HepG2 (cell line): ENCODE measurements around the gene HNRNPUL1. TPM values are rescaled to one million over a fixed set of nuclear protein-coding genes. Genes with fewer than 3 reads are reported as not detected.
A peak's percentile ranks its signal among the peaks of the same experiment; 100 is the strongest.

Experiments used
- EHMT2 ChIP-seq: fragments of 200-600 bp; sonication (generic); IDR thresholded peaks from 2 replicates; pipeline ENCODE4 v1.7.0; 2017; ENCODE audit warnings: antibody characterized with exemption, low read depth, low read length, borderline replicate concordance
- SMARCE1 ChIP-seq: fragments of 450-650 bp; IDR thresholded peaks from 2 replicates; pipeline ENCODE4 v1.6.1; 2017; ENCODE audit warnings: borderline replicate concordance
- SP140L ChIP-seq: sonication (generic); formaldehyde crosslinking; IDR thresholded peaks from 2 replicates; pipeline ENCODE4 v1.4.0; 2020; ENCODE audit warnings: missing genetic modification reagents, borderline replicate concordance
- TOPORS ChIP-seq: sonication (generic); formaldehyde crosslinking; IDR thresholded peaks from 2 replicates; pipeline ENCODE4 v1.8.0; 2023; ENCODE audit warnings: mild to moderate bottlenecking, missing genetic modification reagents
- USF2 ChIP-seq, 2 experiments: sonication (generic) in 1 of 2; formaldehyde crosslinking in 1 of 2; IDR thresholded peaks; 2 replicates each; pipeline versions ENCODE4 v1.5.1 to v1.6.1; 2011 to 2020; ENCODE audit warnings: borderline replicate concordance in 1 of 2, low read depth in 1 of 2, low read length in 1 of 2, mild to moderate bottlenecking in 1 of 2, missing genetic modification reagents in 1 of 2, moderate library complexity in 1 of 2
- ZBTB20 ChIP-seq: sonication (generic); formaldehyde crosslinking; IDR thresholded peaks from 2 replicates; pipeline ENCODE4 v1.8.1; 2023; ENCODE audit warnings: missing genetic modification reagents, low read depth, mild to moderate bottlenecking, borderline replicate concordance
- ZBTB3 ChIP-seq: sonication (generic); formaldehyde crosslinking; IDR thresholded peaks from 2 replicates; pipeline ENCODE4 v1.4.0; 2020; ENCODE audit warnings: low read depth, mild to moderate bottlenecking, moderate library complexity, missing genetic modification reagents, borderline replicate concordance
- ZBTB7B ChIP-seq: sonication (generic); formaldehyde crosslinking; IDR thresholded peaks from 2 replicates; pipeline ENCODE4 v1.4.0; 2020; ENCODE audit warnings: missing genetic modification reagents
- ZC3H4 ChIP-seq: sonication (generic); formaldehyde crosslinking; IDR thresholded peaks from 2 replicates; pipeline ENCODE4 v1.4.0; 2020; ENCODE audit warnings: missing genetic modification reagents, borderline replicate concordance
- ZMAT3 ChIP-seq: sonication (generic); formaldehyde crosslinking; conservative IDR thresholded peaks from 2 replicates; pipeline ENCODE4 v1.7.0; 2021; ENCODE audit warnings: missing genetic modification reagents
- ZNF142 ChIP-seq: sonication (generic); formaldehyde crosslinking; IDR thresholded peaks from 2 replicates; pipeline ENCODE4 v1.4.0; 2020; ENCODE audit warnings: missing genetic modification reagents
- ZNF275 ChIP-seq: sonication (generic); formaldehyde crosslinking; IDR thresholded peaks from 2 replicates; pipeline ENCODE4 v1.8.0; 2022; ENCODE audit warnings: missing genetic modification reagents, mild to moderate bottlenecking, inconsistent platforms, borderline replicate concordance
- ZNF547 ChIP-seq: sonication (generic); formaldehyde crosslinking; IDR thresholded peaks from 2 replicates; pipeline ENCODE4 v1.5.1; 2020; ENCODE audit warnings: mild to moderate bottlenecking, missing genetic modification reagents
- polyA plus RNA-seq, 8 experiments: library from polyadenylated mRNA; depleted of rRNA in 3 of 8; stranded (reverse) in 7 of 8; unstranded in 1 of 8; fragments of >200 nt; fragmentation: Illumina TruSeq in 4 of 8; extraction: Trizol in 4 of 8; gene quantifications; 2 replicates each; pipeline versions ENCODE4 v1.2.1 to v1.2.3, GENCODE V29; 2011 to 2016; ENCODE audit warnings: low read depth in 4 of 8, missing spikeins in 1 of 8, mixed read lengths in 1 of 8; ENCODE audit not compliant: insufficient read depth in 1 of 8
- total RNA-seq, 5 experiments: library from RNA; depleted of rRNA; stranded (reverse); fragments of >200 nt; fragmentation: Illumina TruSeq; extraction: Trizol; gene quantifications; 2 replicates each; pipeline ENCODE4 v1.2.3, GENCODE V29; 2016; ENCODE audit warnings: low read depth in 1 of 5
- TF ChIP-seq, protein P1 (sequence below): sonication (generic); formaldehyde crosslinking; IDR thresholded peaks from 2 replicates; pipeline ENCODE4 v1.8.0; 2022; ENCODE audit warnings: missing genetic modification reagents, mild to moderate bottlenecking, moderate library complexity, borderline replicate concordance
- TF ChIP-seq, protein P2 (sequence below): sonication (generic); formaldehyde crosslinking; IDR thresholded peaks from 2 replicates; pipeline ENCODE4 v1.8.1; 2023; ENCODE audit warnings: mild to moderate bottlenecking, inconsistent platforms, moderate library complexity, missing genetic modification reagents, borderline replicate concordance

Gene HNRNPUL1
- total and polyA plus RNA-seq, 2 of the 13 experiments (the other 11 are each of a cell fraction or from before 2014, with no cell fraction given) = 30.9 to 81.7 TPM

DNA sequence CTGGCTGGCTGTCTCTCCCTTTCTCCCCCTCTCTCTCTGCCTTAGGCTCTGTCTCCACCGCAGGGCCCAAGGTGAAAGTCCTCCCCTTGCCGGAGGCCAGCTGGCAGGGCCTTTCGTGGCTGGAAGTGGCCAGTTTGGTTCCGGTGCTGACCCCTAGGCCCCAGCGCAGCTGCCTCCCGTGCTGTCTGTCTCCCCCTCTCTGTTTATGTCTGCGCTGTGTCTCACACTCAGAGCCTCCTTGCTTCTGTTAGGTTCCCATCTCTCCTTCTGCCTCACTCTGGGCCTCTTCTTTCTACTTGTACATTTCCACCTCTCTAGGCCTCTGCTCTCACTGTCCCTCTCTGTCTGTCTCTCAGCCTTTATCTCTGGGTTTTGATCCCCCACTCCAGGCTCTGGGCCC, 58.9 kb downstream of the HNRNPUL1 start (continued):
- TF ChIP-seq ZNF142 (CRISPR knock-in tag) = no peak
- TF ChIP-seq TOPORS (CRISPR knock-in tag) = no peak
- TF ChIP-seq ZBTB3 (CRISPR knock-in tag) = no peak
- no peak for TF ChIP-seq ZMAT3
- TF ChIP-seq ZBTB7B (CRISPR knock-in tag) = peak; percentile 37; the same call in 1 of the 2 replicates
- TF ChIP-seq ZNF547 (CRISPR knock-in tag) = no peak
- TF ChIP-seq, protein P1, sequence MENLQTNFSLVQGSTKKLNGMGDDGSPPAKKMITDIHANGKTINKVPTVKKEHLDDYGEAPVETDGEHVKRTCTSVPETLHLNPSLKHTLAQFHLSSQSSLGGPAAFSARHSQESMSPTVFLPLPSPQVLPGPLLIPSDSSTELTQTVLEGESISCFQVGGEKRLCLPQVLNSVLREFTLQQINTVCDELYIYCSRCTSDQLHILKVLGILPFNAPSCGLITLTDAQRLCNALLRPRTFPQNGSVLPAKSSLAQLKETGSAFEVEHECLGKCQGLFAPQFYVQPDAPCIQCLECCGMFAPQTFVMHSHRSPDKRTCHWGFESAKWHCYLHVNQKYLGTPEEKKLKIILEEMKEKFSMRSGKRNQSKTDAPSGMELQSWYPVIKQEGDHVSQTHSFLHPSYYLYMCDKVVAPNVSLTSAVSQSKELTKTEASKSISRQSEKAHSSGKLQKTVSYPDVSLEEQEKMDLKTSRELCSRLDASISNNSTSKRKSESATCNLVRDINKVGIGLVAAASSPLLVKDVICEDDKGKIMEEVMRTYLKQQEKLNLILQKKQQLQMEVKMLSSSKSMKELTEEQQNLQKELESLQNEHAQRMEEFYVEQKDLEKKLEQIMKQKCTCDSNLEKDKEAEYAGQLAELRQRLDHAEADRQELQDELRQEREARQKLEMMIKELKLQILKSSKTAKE = peak; percentile 79
- no peak for TF ChIP-seq SP140L
- TF ChIP-seq SMARCE1 = no peak
- no peak for TF ChIP-seq ZBTB20 (CRISPR knock-in tag)
- TF ChIP-seq EHMT2 = no peak
- TF ChIP-seq ZNF275 (CRISPR knock-in tag) = no peak
- TF ChIP-seq, protein P2, sequence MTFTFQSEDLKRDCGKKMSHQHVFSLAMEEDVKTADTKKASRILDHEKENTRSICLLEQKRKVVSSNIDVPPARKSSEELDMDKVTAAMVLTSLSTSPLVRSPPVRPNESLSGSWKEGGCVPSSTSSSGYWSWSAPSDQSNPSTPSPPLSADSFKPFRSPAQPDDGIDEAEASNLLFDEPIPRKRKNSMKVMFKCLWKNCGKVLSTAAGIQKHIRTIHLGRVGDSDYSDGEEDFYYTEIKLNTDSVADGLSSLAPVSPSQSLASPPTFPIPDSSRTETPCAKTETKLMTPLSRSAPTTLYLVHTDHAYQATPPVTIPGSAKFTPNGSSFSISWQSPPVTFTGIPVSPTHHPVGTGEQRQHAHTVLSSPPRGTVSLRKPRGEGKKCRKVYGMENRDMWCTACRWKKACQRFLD (CRISPR knock-in tag) = no peak
- no peak for TF ChIP-seq ZC3H4
- TF ChIP-seq USF2 (IDR thresholded peaks at IDR 0.05; ENCODE audit: low read depth, low read length) = no peak
- TF ChIP-seq USF2 (CRISPR knock-in tag; IDR thresholded peaks at IDR 0.05; ENCODE audit: borderline replicate concordance) = no peak
